SK-N-SH treated with all-trans-retinoic acid at 6 μM for 48 hours (cell line): ENCODE measurements around the gene HGD.

Experiments used
- ATAC-seq: fragments of 200-7000 bp; cut with Tn5 transposase; 3 replicates; pipeline ENCODE4 v1.9.1; 2020; ENCODE audit warnings: mild to moderate bottlenecking, moderate library complexity
- ARNTL ChIP-seq: fragments of 450-650 bp; formaldehyde crosslinking; IDR thresholded peaks from 2 replicates; pipeline ENCODE4 v1.5.0; 2020; ENCODE audit warnings: low read depth, mild to moderate bottlenecking, moderate library complexity, borderline replicate concordance
- CSDC2 ChIP-seq: fragments of 250-450 bp; sonication (Bioruptor Pico); IDR thresholded peaks from 2 replicates; pipeline ENCODE4 v1.5.0; 2020; ENCODE audit warnings: mild to moderate bottlenecking, moderate library complexity
- CSRNP3 ChIP-seq: fragments of 250-450 bp; sonication (Bioruptor Pico); IDR thresholded peaks from 2 replicates; pipeline ENCODE4 v1.5.1; 2021; ENCODE audit warnings: mild to moderate bottlenecking, moderate library complexity
- ESRRG ChIP-seq: fragments of 250-450 bp; sonication (Bioruptor Pico); IDR thresholded peaks from 2 replicates; pipeline ENCODE4 v1.6.1; 2021; ENCODE audit warnings: mild to moderate bottlenecking
- PATZ1 ChIP-seq: fragments of 250-450 bp; sonication (Bioruptor Pico); IDR thresholded peaks from 2 replicates; pipeline ENCODE4 v1.8.0; 2020; ENCODE audit warnings: mild to moderate bottlenecking, moderate library complexity, borderline replicate concordance
- POU6F1 ChIP-seq: fragments of 250-450 bp; sonication (Bioruptor Pico); IDR thresholded peaks from 2 replicates; pipeline ENCODE4 v1.8.0; 2021; ENCODE audit warnings: low read depth, mild to moderate bottlenecking, moderate library complexity, borderline replicate concordance
- PPARA ChIP-seq: fragments of 250-450 bp; sonication (Bioruptor Pico); IDR thresholded peaks from 2 replicates; pipeline ENCODE4 v1.5.0; 2020; ENCODE audit warnings: mild to moderate bottlenecking, borderline replicate concordance
- SNAI2 ChIP-seq: fragments of 250-450 bp; sonication (Bioruptor Pico); IDR thresholded peaks from 2 replicates; pipeline ENCODE4 v1.5.0; 2020; ENCODE audit warnings: mild to moderate bottlenecking, moderate library complexity
- TCF4 ChIP-seq: fragments of 250-450 bp; sonication (Bioruptor Pico); IDR thresholded peaks from 2 replicates; pipeline ENCODE4 v1.8.0; 2021; ENCODE audit warnings: mild to moderate bottlenecking, moderate library complexity, borderline replicate concordance
- TOX ChIP-seq: fragments of 250-450 bp; sonication (Bioruptor Pico); IDR thresholded peaks from 2 replicates; pipeline ENCODE4 v1.8.0; 2021; ENCODE audit warnings: mild to moderate bottlenecking, moderate library complexity, borderline replicate concordance
- TSHZ2 ChIP-seq: fragments of 250-450 bp; sonication (Bioruptor Pico); IDR thresholded peaks from 2 replicates; pipeline ENCODE4 v1.5.0; 2020; ENCODE audit warnings: mild to moderate bottlenecking, moderate library complexity
- ZFP30 ChIP-seq: fragments of 450-650 bp; formaldehyde crosslinking; IDR thresholded peaks from 2 replicates; pipeline ENCODE4 v1.5.0; 2022; ENCODE audit warnings: mild to moderate bottlenecking, moderate library complexity

The HGD gene

GRCh38 chr3:120685411-120685810 lies 3.4 kb upstream of the HGD start:
- ATAC-seq: no peak
- TF ChIP-seq PPARA (CRISPR knock-in tag): no peak
- TF ChIP-seq ZFP30 (CRISPR knock-in tag): no peak
- no peak for TF ChIP-seq SNAI2 (CRISPR knock-in tag)

GRCh38 chr3:120684896-120685295 lies 2.9 kb upstream of the HGD start:
- no peak for ATAC-seq
- TF ChIP-seq CSDC2 (CRISPR knock-in tag): no peak

- no peak for ATAC-seq
- TF ChIP-seq ZFP30 (CRISPR knock-in tag) (no peak), TCF4 (CRISPR knock-in tag) (no peak), CSRNP3 (CRISPR knock-in tag) (no peak), ESRRG (no peak)
Observed at GRCh38 chr3:120683671-120684301, 1.7 kb upstream of the HGD start.

- no peak; the same call in 2 of the 3 replicates for ATAC-seq
- TF ChIP-seq CSDC2 (CRISPR knock-in tag): no peak
- TF ChIP-seq ARNTL: no peak
- no peak for TF ChIP-seq PPARA (CRISPR knock-in tag)
- no peak for TF ChIP-seq CSRNP3 (CRISPR knock-in tag)
- TF ChIP-seq TSHZ2 (CRISPR knock-in tag): no peak
- no peak for TF ChIP-seq POU6F1
- TF ChIP-seq PATZ1: no peak
- no peak for TF ChIP-seq ZFP30 (CRISPR knock-in tag)
Observed at GRCh38 chr3:120683213-120683612, 1.2 kb upstream of the HGD start.

- no peak for ATAC-seq
- no peak for TF ChIP-seq PATZ1
- no peak for TF ChIP-seq TOX (CRISPR knock-in tag)
- no peak for TF ChIP-seq PPARA (CRISPR knock-in tag)
- no peak for TF ChIP-seq ZFP30 (CRISPR knock-in tag)
Observed at GRCh38 chr3:120681506-120682038, 467 bp downstream of the HGD start.
